HEK293 (cell line): ENCODE results near the gene HSD17B13.

Source experiments
- CTCF ChIA-PET: fragments of 350-600 bp; formaldehyde crosslinking; extraction: SDS; loops from one replicate; lab custom pipeline; 2021; ENCODE audit warnings: antibody characterized with exemption; lab: Yijun Ruan, JAX
- POLR2A ChIA-PET: fragments of 300-600 bp; formaldehyde crosslinking; extraction: SDS; loops from one replicate; lab custom pipeline; 2020; ENCODE audit warnings: antibody characterized with exemption, inconsistent platforms; lab: Yijun Ruan, JAX
- H3K27ac ChIP-seq: fragments of 200-500 bp; sonication (Bioruptor generic); 2 replicates; pipeline ENCODE4 v1.5.1; 2014; ENCODE audit warnings: low read depth, low read length, control low read depth, inconsistent platforms; ENCODE audit errors: extremely low read depth
- H3K36me3 ChIP-seq, 2 experiments: fragments of 200-500 bp in 1 of 2; sonication (Bioruptor generic) in 1 of 2; 1 replicate in 1 of 2; 2 replicates in 1 of 2; pipeline ENCODE4 v1.5.1; 2014 to 2017; ENCODE audit warnings: inconsistent platforms in 2 of 2, low read length in 2 of 2; ENCODE audit not compliant: control insufficient read depth in 2 of 2, insufficient read depth in 1 of 2
- H3K4me1 ChIP-seq: fragments of 200-500 bp; sonication (Bioruptor generic); 2 replicates; pipeline ENCODE4 v1.5.1; 2014; ENCODE audit warnings: mild to moderate bottlenecking, low read length, inconsistent platforms; ENCODE audit not compliant: control insufficient read depth, insufficient read depth
- H3K4me3 ChIP-seq: 2 replicates; pipeline ENCODE4 v1.5.1; 2011; ENCODE audit warnings: low read depth, mild to moderate bottlenecking, control low read depth, low read length, moderate library complexity
- H3K9me3 ChIP-seq: fragments of 200-500 bp; sonication (Bioruptor generic); 2 replicates; pipeline ENCODE4 v1.5.1; 2014; ENCODE audit warnings: low read depth, low read length, inconsistent platforms; ENCODE audit not compliant: control insufficient read depth, insufficient read depth
- ELK4 ChIP-seq: IDR thresholded peaks from 2 replicates; pipeline ENCODE4 v1.6.1; 2011; ENCODE audit warnings: mild to moderate bottlenecking, low read depth, low read length, borderline replicate concordance
- GLIS2 ChIP-seq: fragments of 450-650 bp; formaldehyde crosslinking; IDR thresholded peaks from 2 replicates; pipeline ENCODE4 v1.5.1; 2016; ENCODE audit warnings: missing biosample characterization, missing genetic modification characterization
- INSM2 ChIP-seq: fragments of 450-650 bp; formaldehyde crosslinking; IDR thresholded peaks from 2 replicates; pipeline ENCODE4 v1.5.1; 2016; ENCODE audit warnings: missing biosample characterization, missing genetic modification characterization
- PRDM1 ChIP-seq: fragments of 450-650 bp; formaldehyde crosslinking; IDR thresholded peaks from 2 replicates; pipeline ENCODE4; 2016; ENCODE audit warnings: missing biosample characterization, missing genetic modification characterization
- PRDM10 ChIP-seq: fragments of 450-650 bp; formaldehyde crosslinking; IDR thresholded peaks from 2 replicates; pipeline ENCODE4 v1.5.1; 2016; ENCODE audit warnings: missing biosample characterization, missing genetic modification characterization
- ZBTB1 ChIP-seq: fragments of 450-650 bp; formaldehyde crosslinking; IDR thresholded peaks from 2 replicates; pipeline ENCODE4 v1.5.1; 2016; ENCODE audit warnings: missing biosample characterization, missing genetic modification characterization
- ZBTB11 ChIP-seq: fragments of 450-650 bp; formaldehyde crosslinking; conservative IDR thresholded peaks from 2 replicates; pipeline ENCODE4 v1.5.1; 2016; ENCODE audit warnings: low read depth, missing biosample characterization, missing genetic modification characterization
- ZNF157 ChIP-seq: fragments of 450-650 bp; formaldehyde crosslinking; IDR thresholded peaks from 2 replicates; pipeline ENCODE4 v1.5.1; 2016; ENCODE audit warnings: missing biosample characterization, missing genetic modification characterization
- ZNF302 ChIP-seq: fragments of 450-650 bp; formaldehyde crosslinking; IDR thresholded peaks from 2 replicates; pipeline ENCODE4 v1.5.1; 2016; ENCODE audit warnings: missing biosample characterization, missing genetic modification characterization, low read depth
- ZNF350 ChIP-seq: fragments of 450-650 bp; formaldehyde crosslinking; IDR thresholded peaks from 2 replicates; pipeline ENCODE4 v1.5.0; 2017; ENCODE audit warnings: missing biosample characterization, mild to moderate bottlenecking, missing genetic modification characterization
- ZNF555 ChIP-seq: fragments of 450-650 bp; formaldehyde crosslinking; conservative IDR thresholded peaks from 2 replicates; pipeline ENCODE4 v1.5.1; 2017; ENCODE audit warnings: missing biosample characterization, mild to moderate bottlenecking, missing genetic modification characterization, inconsistent platforms
- ZNF596 ChIP-seq: fragments of 450-650 bp; IDR thresholded peaks from 2 replicates; pipeline ENCODE4 v1.5.0; 2018; ENCODE audit warnings: missing biosample characterization, mild to moderate bottlenecking, missing genetic modification characterization, moderate library complexity
- ZNF639 ChIP-seq: fragments of 450-650 bp; formaldehyde crosslinking; IDR thresholded peaks from 2 replicates; pipeline ENCODE4 v1.5.1; 2016; ENCODE audit warnings: missing biosample characterization, missing genetic modification characterization
- ZNF747 ChIP-seq: fragments of 450-650 bp; formaldehyde crosslinking; IDR thresholded peaks from 2 replicates; pipeline ENCODE4 v1.5.1; 2016; ENCODE audit warnings: missing biosample characterization, missing genetic modification characterization
- ZSCAN23 ChIP-seq: fragments of 450-650 bp; formaldehyde crosslinking; IDR thresholded peaks from 2 replicates; pipeline ENCODE4 v1.5.1; 2016; ENCODE audit warnings: missing biosample characterization, missing genetic modification characterization

The HSD17B13 gene

GRCh38 chr4:87363552-87363951 is 40.9 kb upstream of the HSD17B13 start:
- H3K9me3 ChIP-seq: no peaks in the 10 kb centered on the region
- CTCF ChIA-PET: interaction anchor here (0.6 to 1.4 kb wide), 5 partner anchors 12 to 475 kb away, joined by 3 to 6 read pairs (median 4); no protein-coding TSS in a partner anchor
- TF ChIP-seq ZBTB11 (tag by site-specific recombination) (no peak), ZNF555 (no peak), ZNF302 (no peak), GLIS2 (no peak), ZNF350 (tag by site-specific recombination) (no peak), PRDM1 (no peak), ZBTB1 (tag by site-specific recombination) (no peak), INSM2 (no peak), ZSCAN23 (tag by site-specific recombination) (no peak), ZNF157 (no peak), ZNF639 (no peak), ELK4 (no peak)
- TF ChIP-seq, all 188 proteins: peak for 0
- H3K27ac ChIP-seq: no peak overlapping the region
- no peaks in the 10 kb centered on the region for H3K4me1 ChIP-seq
- peaks cover 0 to 80% of the 10 kb centered on the region in 2 experiments; a peak in 1 of 3 replicates for H3K36me3 ChIP-seq
- H3K4me3 ChIP-seq: no peak overlapping the region
- POLR2A ChIA-PET: interaction anchor here (0.6 to 1.3 kb wide), 2 partner anchors 28 to 1093 kb away, joined by 3 read pairs; partner anchors contain the start of genes HERC5 and HSD17B11

GRCh38 chr4:87360338-87360935 is 37.8 kb upstream of the HSD17B13 start:
- Histone ChIP-seq H3K4me1 (no peaks in the 10 kb centered on the region), H3K27ac (no peak overlapping the region), H3K9me3 (no peaks in the 10 kb centered on the region), H3K4me3 (no peak overlapping the region), H3K36me3 (peaks cover 0 to 71% of the 10 kb centered on the region in 2 experiments; a peak in 1 of 3 replicates)
- CTCF ChIA-PET: interaction anchor here (1.2 kb wide), 1 partner anchor 15 kb away, joined by 3 read pairs; no protein-coding TSS in a partner anchor
- POLR2A ChIA-PET: no interaction called here
- TF ChIP-seq ZNF747 (tag by site-specific recombination) (no peak), ZNF596 (no peak), PRDM10 (tag by site-specific recombination) (no peak)
